ENCODE results near the gene C14orf180.

The C14orf180 gene

DNA sequence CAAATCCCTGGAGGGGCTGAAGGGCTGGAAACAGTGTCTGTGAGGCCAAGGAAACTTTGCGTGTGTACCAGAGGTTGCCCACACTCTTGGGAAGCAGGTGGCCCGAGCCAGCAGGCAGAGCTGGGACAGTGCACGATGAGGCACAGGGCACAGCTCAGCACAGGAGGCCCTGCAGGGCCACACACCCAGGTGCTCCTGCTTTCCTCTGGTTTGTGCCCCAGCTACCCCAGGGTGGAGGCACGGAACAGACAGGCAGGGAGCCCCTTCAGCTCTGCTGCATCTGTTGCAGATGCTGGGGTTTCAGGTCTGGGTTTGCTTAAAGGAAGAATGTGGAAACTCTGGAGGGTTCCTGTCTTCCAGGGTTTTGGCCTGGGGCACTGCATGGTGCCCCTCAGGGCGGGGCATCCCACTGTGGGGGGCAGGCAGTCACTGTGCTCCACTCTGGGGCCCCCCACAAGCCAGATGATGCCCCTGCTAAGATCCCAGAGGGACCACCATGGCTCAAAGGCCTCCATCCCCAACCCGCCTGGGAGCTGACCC is 16.4 kb downstream of the C14orf180 start:
- Histone ChIP-seq H3K27me3 (ENCODE audit: low read length) (no peaks in the 10 kb centered on the region), H3K36me3 (ENCODE audit: low read length) (no peaks in the 10 kb centered on the region), H4K20me1 (ENCODE audit: low read depth, low read length) (no peaks in the 10 kb centered on the region), H3K9ac (ENCODE audit: low read length) (no peak overlapping the region), H3K4me3 (ENCODE audit: insufficient read depth, low read length, poor library complexity, severe bottlenecking) (no peak overlapping the region), H3K9me2 (replicated peaks; ENCODE audit: insufficient read depth, low read length) (no peaks in the 10 kb centered on the region), H3F3A (ENCODE audit: insufficient read depth) (no peaks in the 10 kb centered on the region), H3K4me2 (ENCODE audit: low read depth, low read length, poor library complexity, severe bottlenecking) (no peak overlapping the region), H3K79me2 (ENCODE audit: insufficient read depth, low read length) (no peaks in the 10 kb centered on the region), H3K27ac (ENCODE audit: low read depth, low read length) (no peak overlapping the region), H3K9me3 (ENCODE audit: insufficient read depth, low read length) (no peaks in the 10 kb centered on the region), H2AFZ (ENCODE audit: low read depth, low read length, severe bottlenecking) (no peak overlapping the region)
- TF ChIP-seq, protein P1, sequence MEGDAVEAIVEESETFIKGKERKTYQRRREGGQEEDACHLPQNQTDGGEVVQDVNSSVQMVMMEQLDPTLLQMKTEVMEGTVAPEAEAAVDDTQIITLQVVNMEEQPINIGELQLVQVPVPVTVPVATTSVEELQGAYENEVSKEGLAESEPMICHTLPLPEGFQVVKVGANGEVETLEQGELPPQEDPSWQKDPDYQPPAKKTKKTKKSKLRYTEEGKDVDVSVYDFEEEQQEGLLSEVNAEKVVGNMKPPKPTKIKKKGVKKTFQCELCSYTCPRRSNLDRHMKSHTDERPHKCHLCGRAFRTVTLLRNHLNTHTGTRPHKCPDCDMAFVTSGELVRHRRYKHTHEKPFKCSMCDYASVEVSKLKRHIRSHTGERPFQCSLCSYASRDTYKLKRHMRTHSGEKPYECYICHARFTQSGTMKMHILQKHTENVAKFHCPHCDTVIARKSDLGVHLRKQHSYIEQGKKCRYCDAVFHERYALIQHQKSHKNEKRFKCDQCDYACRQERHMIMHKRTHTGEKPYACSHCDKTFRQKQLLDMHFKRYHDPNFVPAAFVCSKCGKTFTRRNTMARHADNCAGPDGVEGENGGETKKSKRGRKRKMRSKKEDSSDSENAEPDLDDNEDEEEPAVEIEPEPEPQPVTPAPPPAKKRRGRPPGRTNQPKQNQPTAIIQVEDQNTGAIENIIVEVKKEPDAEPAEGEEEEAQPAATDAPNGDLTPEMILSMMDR (IDR thresholded peaks at IDR 0.05; ENCODE audit: insufficient read depth, low read length, poor library complexity, severe bottlenecking), result no peak
- no peak for TF ChIP-seq EZH2phosphoT487 (conservative IDR thresholded peaks at IDR 0.05; ENCODE audit: low read length)

DNA sequence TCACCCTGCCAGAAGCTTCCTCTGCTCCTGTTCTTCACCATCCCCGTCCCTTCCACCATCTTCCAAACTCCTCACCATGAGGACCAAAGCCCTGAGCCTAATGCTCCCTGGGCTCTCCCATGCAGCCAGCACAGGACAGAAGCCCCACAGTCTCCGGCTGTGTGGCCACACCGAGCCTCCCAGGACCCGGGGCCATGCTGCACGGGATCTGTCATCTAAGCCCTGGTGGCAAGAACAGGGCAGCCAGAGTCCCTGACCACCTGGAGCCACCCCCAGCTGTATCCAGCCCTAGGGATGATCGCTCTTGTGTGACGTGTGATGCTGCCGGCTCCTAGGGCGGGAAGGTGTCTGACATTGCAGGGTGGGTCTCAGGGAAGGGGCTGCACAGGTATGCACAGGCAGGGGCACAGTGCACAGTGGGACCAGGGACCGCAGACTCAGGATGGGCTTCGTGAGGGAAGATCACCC is 16.9 kb downstream of the C14orf180 start:
- Histone ChIP-seq H4K20me1 (ENCODE audit: low read depth, low read length) (no peaks in the 10 kb centered on the region), H3K9me2 (replicated peaks; ENCODE audit: insufficient read depth, low read length) (no peaks in the 10 kb centered on the region), H3K4me3 (ENCODE audit: insufficient read depth, low read length, poor library complexity, severe bottlenecking) (no peak overlapping the region), H3K9me3 (ENCODE audit: insufficient read depth, low read length) (no peaks in the 10 kb centered on the region), H3K27ac (ENCODE audit: low read depth, low read length) (no peak overlapping the region), H3K4me2 (ENCODE audit: low read depth, low read length, poor library complexity, severe bottlenecking) (no peak overlapping the region), H3K27me3 (ENCODE audit: low read length) (no peaks in the 10 kb centered on the region), H2AFZ (ENCODE audit: low read depth, low read length, severe bottlenecking) (no peak overlapping the region), H3K79me2 (ENCODE audit: insufficient read depth, low read length) (no peaks in the 10 kb centered on the region), H3F3A (ENCODE audit: insufficient read depth) (no peaks in the 10 kb centered on the region), H3K9ac (ENCODE audit: low read length) (no peak overlapping the region), H3K36me3 (ENCODE audit: low read length) (no peaks in the 10 kb centered on the region)
- TF ChIP-seq, protein P1 (IDR thresholded peaks at IDR 0.05; ENCODE audit: insufficient read depth, low read length, poor library complexity, severe bottlenecking), result no peak
- TF ChIP-seq EZH2phosphoT487 (conservative IDR thresholded peaks at IDR 0.05; ENCODE audit: low read length), result no peak

DNA sequence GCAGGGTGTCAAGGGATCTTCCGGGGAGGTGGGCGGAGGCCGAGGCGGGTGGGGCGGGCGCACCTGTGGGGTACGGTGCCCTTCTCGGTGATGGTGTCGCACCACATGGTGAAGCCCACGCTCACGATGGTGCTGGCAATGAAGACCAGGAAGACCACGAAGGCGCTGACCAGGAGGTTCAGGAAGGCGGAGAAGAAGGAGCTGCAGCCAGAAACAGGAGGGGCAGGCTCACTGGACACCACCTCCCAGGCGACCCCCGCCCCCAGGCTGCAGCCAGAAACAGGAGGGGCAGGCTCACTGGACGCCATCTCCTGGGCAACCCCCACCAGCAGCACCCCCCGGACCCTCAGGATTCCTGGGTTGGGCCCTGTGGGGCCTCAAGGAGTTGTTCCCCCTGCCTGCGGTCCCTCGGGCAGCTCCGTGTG is 17.4 kb downstream of the C14orf180 start:
- H2AFZ ChIP-seq (ENCODE audit: low read depth, low read length, severe bottlenecking), result no peak overlapping the region
- H3K9ac ChIP-seq (ENCODE audit: low read length), result no peak overlapping the region
- no peaks in the 10 kb centered on the region for H3K27me3 ChIP-seq (ENCODE audit: low read length)
- H3K9me2 ChIP-seq (replicated peaks; ENCODE audit: insufficient read depth, low read length), result no peaks in the 10 kb centered on the region
- TF ChIP-seq, protein P1 (IDR thresholded peaks at IDR 0.05; ENCODE audit: insufficient read depth, low read length, poor library complexity, severe bottlenecking), result no peak
- TF ChIP-seq EZH2phosphoT487 (conservative IDR thresholded peaks at IDR 0.05; ENCODE audit: low read length), result no peak
- H3K4me2 ChIP-seq (ENCODE audit: low read depth, low read length, poor library complexity, severe bottlenecking), result no peak overlapping the region
- H3K36me3 ChIP-seq (ENCODE audit: low read length), result no peaks in the 10 kb centered on the region
- no peak overlapping the region for H3K27ac ChIP-seq (ENCODE audit: low read depth, low read length)
- H3K79me2 ChIP-seq (ENCODE audit: insufficient read depth, low read length), result no peaks in the 10 kb centered on the region
- no peaks in the 10 kb centered on the region for H3F3A ChIP-seq (ENCODE audit: insufficient read depth)
- no peaks in the 10 kb centered on the region for H4K20me1 ChIP-seq (ENCODE audit: low read depth, low read length)
- H3K4me3 ChIP-seq (ENCODE audit: insufficient read depth, low read length, poor library complexity, severe bottlenecking), result no peak overlapping the region
- H3K9me3 ChIP-seq (ENCODE audit: insufficient read depth, low read length), result no peaks in the 10 kb centered on the region

Measured in SU-DHL-6 (cell line).